H1 (cell line): Measurements from ENCODE around the gene NIPAL4. TPM values are rescaled to one million over a fixed set of nuclear protein-coding genes. Genes with fewer than 3 reads are reported as not detected.

Experiments used
- CTCF ChIA-PET: fragments of 300-600 bp; sonication (Branson Sonifier 250); formaldehyde crosslinking; loops from one replicate; lab custom pipeline; 2021; ENCODE audit not compliant: partially characterized antibody; lab: Charles Lee
- POLR2A ChIA-PET: fragments of 300-600 bp; sonication (Branson Sonifier 250); formaldehyde crosslinking; loops from one replicate; lab custom pipeline; 2021; ENCODE audit warnings: inconsistent platforms; ENCODE audit not compliant: partially characterized antibody; lab: Charles Lee
- DNase-seq, 2 experiments: peaks; one replicate each; pipeline versions ENCODE4 v3.0.0 to v3.0.0-alpha.2; 2010 to 2022; ENCODE audit warnings: low spot score in 2 of 2, low read depth in 1 of 2, mixed read lengths in 1 of 2
- FAIRE-seq: peaks from 2 replicates; lab custom pipeline; 2011; peaks lifted over from hg19 to GRCh38; lab: Jason Lieb, UNC
- H2AFZ ChIP-seq: 2 replicates; pipeline ENCODE4 v1.8.1; 2012; ENCODE audit warnings: low read length, inconsistent platforms
- H2AK5ac ChIP-seq: 2 replicates; pipeline ENCODE4 v1.6.1; 2013; ENCODE audit warnings: low read depth, low read length
- H2BK120ac ChIP-seq: replicated peaks from 2 replicates; pipeline ENCODE3; 2013; ENCODE audit warnings: low read depth, low read length, inconsistent platforms
- H2BK12ac ChIP-seq: 2 replicates; pipeline ENCODE4 v1.6.1; 2013; ENCODE audit warnings: low read depth, low read length
- H2BK15ac ChIP-seq: 2 replicates; pipeline ENCODE4 v1.6.1; 2013; ENCODE audit warnings: low read length
- H2BK20ac ChIP-seq: 2 replicates; pipeline ENCODE4 v1.6.1; 2013; ENCODE audit warnings: low read length
- H2BK5ac ChIP-seq: 2 replicates; pipeline ENCODE4 v1.6.1; 2013; ENCODE audit warnings: low read depth, low read length
- H3K14ac ChIP-seq: 2 replicates; pipeline ENCODE4 v1.6.1; 2013; ENCODE audit warnings: inconsistent platforms; ENCODE audit not compliant: insufficient read length
- H3K18ac ChIP-seq: 2 replicates; pipeline ENCODE4 v1.6.1; 2013; ENCODE audit warnings: low read length; ENCODE audit errors: extremely low read depth
- H3K23ac ChIP-seq: 2 replicates; pipeline ENCODE4 v1.6.1; 2013; ENCODE audit warnings: inconsistent platforms; ENCODE audit not compliant: insufficient read length
- H3K23me2 ChIP-seq: 2 replicates; pipeline ENCODE4 v1.6.1; 2013; ENCODE audit warnings: low read depth, low read length
- H3K27ac ChIP-seq: 2 replicates; pipeline ENCODE4 v1.6.1; 2011; ENCODE audit warnings: low read depth, low read length, inconsistent platforms
- H3K27me3 ChIP-seq, 4 experiments: replicated peaks in 1 of 4; 1 replicate in 1 of 4; 2 replicates in 3 of 4; pipeline versions ENCODE4 v1.6.1 to v1.8.1; 2011 to 2013; ENCODE audit warnings: low read length in 3 of 4, mild to moderate bottlenecking in 3 of 4, inconsistent platforms in 2 of 4, mixed read lengths in 2 of 4, moderate library complexity in 1 of 4; ENCODE audit not compliant: control insufficient read depth in 3 of 4, insufficient read depth in 3 of 4; ENCODE audit errors: extremely low read depth in 1 of 4
- H3K36me3 ChIP-seq, 4 experiments: 2 replicates each; pipeline versions ENCODE4 v1.6.1 to v1.8.1; 2011 to 2013; ENCODE audit warnings: mild to moderate bottlenecking in 4 of 4, low read length in 3 of 4, moderate library complexity in 2 of 4, control low read depth in 1 of 4, inconsistent platforms in 1 of 4; ENCODE audit not compliant: insufficient read depth in 4 of 4, control insufficient read depth in 2 of 4
- H3K4ac ChIP-seq: replicated peaks from 2 replicates; pipeline ENCODE3; 2013; ENCODE audit warnings: low read length, low read depth, mixed read lengths, inconsistent platforms; ENCODE audit not compliant: insufficient read length
- H3K4me1 ChIP-seq, 4 experiments: replicated peaks in 1 of 4; 1 replicate in 1 of 4; 2 replicates in 3 of 4; pipeline versions ENCODE4 v1.6.1 to v1.8.1; 2011 to 2013; ENCODE audit warnings: low read length in 3 of 4, inconsistent platforms in 2 of 4, mixed read lengths in 1 of 4; ENCODE audit not compliant: insufficient read depth in 4 of 4, control insufficient read depth in 3 of 4
- H3K4me2 ChIP-seq, 2 experiments: 2 replicates each; pipeline versions ENCODE4 v1.6.1 to v1.8.1; 2011 to 2013; ENCODE audit warnings: low read depth in 2 of 2, low read length in 2 of 2, control low read depth in 1 of 2, inconsistent platforms in 1 of 2, mild to moderate bottlenecking in 1 of 2; ENCODE audit not compliant: insufficient read depth in 1 of 2
- H3K4me3 ChIP-seq, 4 experiments: fragments of 200-600, 300-600 bp in 1 of 4; sonication (generic), shearing (Covaris generic), sonication (Bioruptor Twin) in 1 of 4; 2 replicates each; pipeline versions ENCODE4 v1.5.1 to v1.8.1; 2011 to 2016; ENCODE audit warnings: low read length in 4 of 4, low read depth in 3 of 4, control low read depth in 2 of 4, inconsistent platforms in 2 of 4, mild to moderate bottlenecking in 2 of 4, mixed read lengths in 1 of 4, moderate library complexity in 1 of 4; ENCODE audit not compliant: insufficient read depth in 2 of 4; ENCODE audit errors: extremely low read depth in 1 of 4
- H3K56ac ChIP-seq: replicated peaks from 2 replicates; pipeline ENCODE3; 2013; ENCODE audit warnings: low read depth, mild to moderate bottlenecking, mixed read lengths, low read length, inconsistent platforms; ENCODE audit not compliant: insufficient read length
- H3K79me1 ChIP-seq: 2 replicates; pipeline ENCODE4 v1.6.1; 2013; ENCODE audit warnings: low read depth, low read length, control low read depth
- H3K79me2 ChIP-seq, 2 experiments: 2 replicates each; pipeline versions ENCODE4 v1.6.1 to v1.8.1; 2012 to 2013; ENCODE audit warnings: low read length in 2 of 2, mild to moderate bottlenecking in 2 of 2, inconsistent platforms in 1 of 2; ENCODE audit not compliant: insufficient read depth in 2 of 2, control insufficient read depth in 1 of 2
- H3K9ac ChIP-seq, 4 experiments: replicated peaks in 1 of 4; 1 replicate in 1 of 4; 2 replicates in 3 of 4; pipeline versions ENCODE4 v1.6.1 to v1.8.1; 2011 to 2013; ENCODE audit warnings: low read depth in 3 of 4, low read length in 3 of 4, control low read depth in 2 of 4, mild to moderate bottlenecking in 2 of 4, moderate library complexity in 2 of 4, inconsistent platforms in 1 of 4; ENCODE audit errors: extremely low read depth in 1 of 4
- H3K9me3 ChIP-seq, 2 experiments: 2 replicates each; pipeline versions ENCODE4 v1.6.1 to v1.8.1; 2012 to 2013; ENCODE audit warnings: mild to moderate bottlenecking in 2 of 2, moderate library complexity in 2 of 2, control low read depth in 1 of 2, inconsistent platforms in 1 of 2, low read depth in 1 of 2, low read length in 1 of 2, mixed read lengths in 1 of 2; ENCODE audit not compliant: insufficient read depth in 2 of 2
- H4K20me1 ChIP-seq, 2 experiments: replicated peaks in 1 of 2; 2 replicates each; pipeline versions ENCODE3 to v1.8.1; 2011 to 2013; ENCODE audit warnings: inconsistent platforms in 2 of 2, low read length in 2 of 2, mild to moderate bottlenecking in 1 of 2; ENCODE audit not compliant: insufficient read depth in 2 of 2, control insufficient read depth in 1 of 2
- H4K5ac ChIP-seq: 2 replicates; pipeline ENCODE4 v1.6.1; 2013; ENCODE audit warnings: low read length, low read depth, mixed read lengths, inconsistent platforms; ENCODE audit not compliant: insufficient read length
- H4K8ac ChIP-seq: 2 replicates; pipeline ENCODE4 v1.8.0; 2013; ENCODE audit warnings: mild to moderate bottlenecking, moderate library complexity, low read length, inconsistent platforms; ENCODE audit not compliant: insufficient read depth; ENCODE audit errors: extremely low read depth
- H4K91ac ChIP-seq: replicated peaks from 2 replicates; pipeline ENCODE3; 2013; ENCODE audit warnings: low read length, mixed read lengths, inconsistent platforms; ENCODE audit not compliant: insufficient read length
- CHD1 ChIP-seq: IDR thresholded peaks from 2 replicates; pipeline ENCODE4 v1.6.1; 2012; ENCODE audit warnings: low read depth, low read length, improper control_type of control experiment
- KDM4A ChIP-seq: IDR thresholded peaks from one replicate; pipeline ENCODE4 v1.7.1; 2012; ENCODE audit warnings: low read depth, mild to moderate bottlenecking, moderate library complexity, low read length, inconsistent platforms; ENCODE audit not compliant: severe bottlenecking
- KDM5A ChIP-seq: fragments of 200-600 bp; IDR thresholded peaks from 2 replicates; pipeline ENCODE4 v1.7.1; 2012; ENCODE audit warnings: mild to moderate bottlenecking, low read length, inconsistent platforms, mixed read lengths
- SIX5 ChIP-seq: IDR thresholded peaks from 2 replicates; pipeline ENCODE4 v1.6.1; 2011; ENCODE audit warnings: mild to moderate bottlenecking, low read depth, low read length
- TCF12 ChIP-seq: IDR thresholded peaks from 2 replicates; pipeline ENCODE4 v1.6.1; 2011; ENCODE audit warnings: low read depth, mild to moderate bottlenecking, low read length
- WGBS, 2 experiments: shearing (Covaris generic) in 1 of 2; methylation state at CpG; one replicate each; pipeline versions ENCODE4 v1.1.6 to v1.1.7; 2013 to 2015; ENCODE audit warnings: low lambda C conversion rate in 2 of 2, mixed read lengths in 2 of 2, inconsistent platforms in 1 of 2, low coverage in 1 of 2, missing lambda C conversion rate in 1 of 2; ENCODE audit not compliant: insufficient replicate concordance in 2 of 2, insufficient coverage in 1 of 2, insufficient read length in 1 of 2; ENCODE audit errors: extremely low coverage in 1 of 2, missing lambda C conversion rate in 1 of 2; 5-methylcytosine and 5-hydroxymethylcytosine counted together
- polyA plus RNA-seq, 7 experiments: library from polyadenylated mRNA; depleted of rRNA in 3 of 7; stranded (reverse) in 5 of 7; unstranded in 2 of 7; fragments of >200 nt in 5 of 7; fragments of 200-250 nt in 2 of 7; gene quantifications; 1 replicate in 5 of 7; 2 replicates in 1 of 7; 4 replicates in 1 of 7; pipeline versions ENCODE4 v1.2.1 to v1.2.3, GENCODE V29; 2011 to 2013; ENCODE audit warnings: missing spikeins in 2 of 7, mixed read lengths in 2 of 7
- total RNA-seq: library from RNA; stranded (reverse); fragmentation: NEBNext Ultra II Directional; extraction: Animal tissue kit (Norgen Biotek cat#: 25700); gene quantifications from 2 replicates; pipeline ENCODE4 v1.2.1, GENCODE V29; 2021
- TF ChIP-seq, protein P1 (sequence below): IDR thresholded peaks from 2 replicates; pipeline ENCODE4 v1.6.1; 2012; ENCODE audit warnings: inconsistent platforms

The NIPAL4 gene
- total and polyA plus RNA-seq, 2 of the 8 experiments (the other 6 are each of a cell fraction or from before 2014, with no cell fraction given) = 0.09 to 0.20 TPM

DNA sequence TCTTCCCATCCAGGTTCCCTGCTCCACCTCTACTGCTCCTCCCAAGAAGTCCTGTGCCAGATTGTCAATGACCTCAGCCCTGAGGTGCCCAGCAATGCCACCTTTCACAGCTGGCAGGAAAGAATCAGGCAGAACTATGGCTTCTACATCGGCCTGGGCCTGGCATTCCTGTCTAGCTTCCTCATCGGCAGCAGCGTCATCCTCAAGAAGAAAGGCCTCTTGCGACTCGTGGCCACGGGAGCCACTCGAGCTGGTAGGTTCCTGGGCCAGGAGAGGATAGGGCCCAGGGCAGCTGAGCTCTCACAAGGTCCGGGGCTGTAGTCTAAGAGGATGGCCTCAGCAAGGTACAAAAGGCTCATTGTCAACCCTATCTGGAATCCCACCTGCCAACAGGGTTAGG lies 3.1 kb downstream of the NIPAL4 start:
- Histone ChIP-seq H3K27ac (no peak overlapping the region), H3K23me2 (peaks cover 8% of the 10 kb centered on the region; the same call in 1 of the 2 replicates), H3K79me2 (no peaks in the 10 kb centered on the region), H3K9ac (no peak overlapping the region), H3K9me3 (no peaks in the 10 kb centered on the region), H3K4ac (no peak overlapping the region), H3K4me1 (peaks cover 0 to 7% (median 4%) of the 10 kb centered on the region in 4 experiments), H4K20me1 (no peaks in the 10 kb centered on the region), H3K56ac (no peak overlapping the region), H2BK5ac (no peak overlapping the region), H3K36me3 (no peaks in the 10 kb centered on the region), H3K4me3 (no peak overlapping the region), H2BK12ac (no peak overlapping the region), H3K4me2 (no peak overlapping the region), H3K14ac (no peak overlapping the region), H3K79me1 (no peaks in the 10 kb centered on the region), H2BK20ac (no peak overlapping the region), H4K5ac (no peak overlapping the region), H4K8ac (no peak overlapping the region), H2AK5ac (no peak overlapping the region), H3K27me3 (peaks cover 9 to 30% (median 21%) of the 10 kb centered on the region in 4 experiments), H3K23ac (no peak overlapping the region), H4K91ac (no peak overlapping the region), H3K18ac (no peak overlapping the region), H2AFZ (no peak overlapping the region), H2BK15ac (no peak overlapping the region), H2BK120ac (no peak overlapping the region)
- ChIA-PET CTCF (interaction anchor here (1.0 to 10.0 kb wide), 8 partner anchors 7 to 142 kb away, joined by 3 to 112 read pairs (median 6); no protein-coding TSS in a partner anchor), POLR2A (no interaction called here)
- WGBS, 2 experiments = 87% methylated on average over 8 of the region's 8 CpGs; no CpG with 5 or more reads in 1 of the 2 experiments
- DNase-seq = no peak
- FAIRE-seq = no peak
- no peak for TF ChIP-seq KDM5A
- no peak for TF ChIP-seq KDM4A
- TF ChIP-seq SIX5 = no peak
- TF ChIP-seq CHD1 = no peak
- TF ChIP-seq TCF12 = no peak
- TF ChIP-seq, protein P1, sequence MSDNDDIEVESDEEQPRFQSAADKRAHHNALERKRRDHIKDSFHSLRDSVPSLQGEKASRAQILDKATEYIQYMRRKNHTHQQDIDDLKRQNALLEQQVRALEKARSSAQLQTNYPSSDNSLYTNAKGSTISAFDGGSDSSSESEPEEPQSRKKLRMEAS = no peak
